ENCODE results near the gene MYO1D.

Gene MYO1D

DNA sequence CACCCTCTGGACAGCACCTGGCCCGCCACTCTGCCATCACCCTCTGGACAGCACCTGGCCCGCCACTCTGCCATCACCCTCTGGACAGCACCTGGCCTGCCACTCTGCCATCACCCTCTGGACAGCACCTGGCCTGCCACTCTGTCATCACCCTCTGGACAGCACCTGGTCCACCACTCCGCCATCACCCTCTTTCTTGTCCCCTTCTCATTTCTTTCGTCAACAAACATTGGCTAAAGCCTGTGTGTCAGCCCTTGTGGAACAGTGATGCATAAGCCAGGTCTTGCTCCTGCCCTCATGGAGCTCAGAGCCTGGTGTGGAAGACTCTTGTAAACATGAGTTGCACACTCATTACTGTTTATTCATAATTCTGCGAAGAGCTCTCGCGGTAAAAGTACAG lies 358.9 kb downstream of the MYO1D start:
- H3K9me3 Mint-ChIP-seq, result peaks cover 4% of the 10 kb centered on the region
- no peaks in the 10 kb centered on the region for H3K27me3 Mint-ChIP-seq
- H3K36me3 Mint-ChIP-seq (ENCODE audit: low read depth), result no peaks in the 10 kb centered on the region
- peaks cover 86% of the 10 kb centered on the region for H3K4me1 Mint-ChIP-seq (ENCODE audit: low read depth)
- H3K27ac Mint-ChIP-seq, result peak overlapping the region; percentile 50
- H3K4me3 Mint-ChIP-seq, result peak overlapping the region; percentile 19

DNA sequence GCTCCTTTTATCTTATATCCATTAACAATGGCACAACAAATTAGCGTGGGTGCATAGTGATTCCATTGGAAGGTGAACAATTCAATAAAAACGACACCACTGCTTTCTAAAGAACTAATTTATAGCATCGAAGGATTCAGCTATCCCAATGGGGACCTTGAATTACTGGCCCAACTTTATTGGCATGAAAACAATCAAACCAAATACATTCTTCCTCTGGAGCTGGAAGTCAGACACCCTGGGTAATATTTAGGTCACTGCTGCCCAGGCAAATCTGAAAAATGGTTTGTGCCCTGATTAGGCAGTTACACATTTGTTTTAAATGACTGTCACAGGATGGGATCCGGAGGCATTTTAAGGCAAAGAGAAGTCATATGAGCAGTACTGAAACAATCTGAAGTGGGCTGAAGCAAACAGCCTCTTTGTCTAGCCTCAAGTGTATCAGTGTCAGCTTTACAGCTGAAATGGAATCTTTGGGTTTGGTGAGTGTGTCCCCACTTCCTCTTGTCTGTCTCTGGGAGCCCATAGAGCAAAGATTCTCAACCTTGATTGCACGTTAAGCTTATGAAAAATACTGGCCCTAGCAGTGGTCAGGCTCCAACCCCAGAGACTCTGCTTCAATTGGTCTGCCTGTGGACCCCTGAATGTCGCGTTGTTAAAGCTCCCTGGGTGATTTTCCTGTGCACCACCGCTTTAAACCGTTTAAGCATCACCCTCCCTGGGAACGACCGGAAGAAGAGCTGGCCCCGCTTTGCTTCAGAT lies 359.8 kb downstream of the MYO1D start:
- Mint-ChIP-seq H3K4me1 (ENCODE audit: low read depth) (peaks cover 79% of the 10 kb centered on the region), H3K9me3 (peaks cover under 1% of the 10 kb centered on the region), H3K27ac (peak overlapping the region; percentile 81), H3K4me3 (peak overlapping the region; percentile 53), H3K36me3 (ENCODE audit: low read depth) (no peaks in the 10 kb centered on the region), H3K27me3 (no peaks in the 10 kb centered on the region)

GRCh38 chr17:32516450-32516849 lies 360.5 kb downstream of the MYO1D start:
- Mint-ChIP-seq H3K27me3 (no peaks in the 10 kb centered on the region), H3K4me1 (ENCODE audit: low read depth) (peaks cover 80% of the 10 kb centered on the region), H3K4me3 (peak overlapping the region; percentile 53), H3K27ac (peak overlapping the region; percentile 81), H3K36me3 (ENCODE audit: low read depth) (no peaks in the 10 kb centered on the region), H3K9me3 (no peaks in the 10 kb centered on the region)

DNA sequence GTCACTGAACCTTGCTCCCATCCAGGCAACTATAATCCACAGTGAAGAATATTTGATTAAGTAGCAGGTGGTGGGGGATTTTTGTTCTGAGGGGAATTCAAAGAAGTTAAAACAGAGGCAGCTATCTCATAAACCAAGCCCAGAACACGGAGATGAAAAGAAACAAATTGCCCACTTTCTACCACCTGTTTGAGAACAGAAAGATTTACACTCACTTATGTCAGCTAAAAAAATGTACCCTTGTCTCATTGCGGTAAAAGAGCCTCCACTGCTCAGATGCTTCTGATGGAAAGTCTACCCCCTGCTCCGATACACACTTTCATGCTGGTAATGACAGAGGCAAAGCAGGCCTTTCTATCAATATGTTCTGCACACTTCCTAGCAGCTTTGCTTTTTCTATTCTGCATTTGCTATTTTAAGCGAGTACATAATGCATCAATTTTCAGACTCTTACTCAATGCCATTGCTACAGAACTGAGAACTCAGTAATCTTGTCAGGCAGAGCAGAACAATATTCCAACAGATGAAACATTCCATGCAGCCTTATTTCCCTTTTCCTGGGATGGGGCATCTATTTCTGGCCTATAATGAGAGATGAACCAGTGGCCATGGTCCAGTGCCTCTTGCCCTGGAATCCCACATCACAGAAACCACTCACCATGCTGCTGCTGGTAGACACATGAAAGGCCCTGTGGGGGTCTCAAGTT lies 361.1 kb downstream of the MYO1D start:
- no peaks in the 10 kb centered on the region for H3K9me3 Mint-ChIP-seq
- H3K4me3 Mint-ChIP-seq, result peak overlapping the region; percentile 41
- H3K4me1 Mint-ChIP-seq (ENCODE audit: low read depth), result peaks cover 80% of the 10 kb centered on the region
- no peaks in the 10 kb centered on the region for H3K36me3 Mint-ChIP-seq (ENCODE audit: low read depth)
- H3K27me3 Mint-ChIP-seq, result no peaks in the 10 kb centered on the region
- peak overlapping the region; percentile 78 for H3K27ac Mint-ChIP-seq

DNA sequence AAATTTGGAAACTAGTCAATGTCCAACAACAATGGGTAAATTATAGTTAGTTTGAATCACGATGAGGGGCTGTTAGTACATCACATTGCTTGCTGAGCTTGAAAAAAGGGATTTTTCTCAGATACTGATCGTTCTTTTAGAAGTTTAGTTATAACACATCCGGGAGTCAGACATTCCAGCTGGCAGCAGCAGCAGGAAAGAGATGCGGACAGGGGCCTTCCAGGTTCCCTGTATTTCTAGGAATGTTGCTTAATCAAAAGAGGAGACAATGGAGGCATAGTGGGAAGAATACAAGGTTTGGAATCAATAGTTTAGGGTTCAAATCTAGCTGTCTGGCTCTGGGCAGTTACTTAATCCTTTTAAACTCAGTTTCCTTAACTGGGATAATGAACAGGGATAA lies 362.3 kb downstream of the MYO1D start:
- no peaks in the 10 kb centered on the region for H3K27me3 Mint-ChIP-seq
- H3K36me3 Mint-ChIP-seq (ENCODE audit: low read depth), result no peaks in the 10 kb centered on the region
- peak overlapping the region; percentile 41 for H3K27ac Mint-ChIP-seq
- peaks cover 75% of the 10 kb centered on the region for H3K4me1 Mint-ChIP-seq (ENCODE audit: low read depth)
- no peak overlapping the region for H3K4me3 Mint-ChIP-seq
- H3K9me3 Mint-ChIP-seq, result no peaks in the 10 kb centered on the region

DNA sequence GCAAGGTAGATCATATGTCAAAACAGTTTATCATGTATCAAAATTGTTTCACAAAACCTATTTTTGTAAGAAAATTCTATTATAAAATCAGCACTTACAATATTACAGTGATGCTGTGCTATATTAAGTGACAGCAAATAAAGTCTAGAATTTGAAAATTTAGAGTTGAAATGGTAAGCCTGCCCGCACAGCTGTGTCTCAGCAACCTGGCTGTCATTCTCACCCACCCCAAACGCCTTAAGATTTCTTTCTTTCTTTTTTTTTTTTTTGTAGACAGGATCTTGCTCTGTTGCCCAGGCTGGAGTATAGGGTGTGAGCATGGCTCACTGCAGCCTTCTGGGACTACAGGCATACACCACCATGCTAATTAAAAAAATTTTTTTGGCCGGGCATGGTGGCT lies 363.3 kb downstream of the MYO1D start:
- Mint-ChIP-seq H3K36me3 (ENCODE audit: low read depth) (no peaks in the 10 kb centered on the region), H3K27ac (no peak overlapping the region), H3K4me3 (no peak overlapping the region), H3K4me1 (ENCODE audit: low read depth) (peaks cover 71% of the 10 kb centered on the region), H3K27me3 (no peaks in the 10 kb centered on the region), H3K9me3 (no peaks in the 10 kb centered on the region)

DNA sequence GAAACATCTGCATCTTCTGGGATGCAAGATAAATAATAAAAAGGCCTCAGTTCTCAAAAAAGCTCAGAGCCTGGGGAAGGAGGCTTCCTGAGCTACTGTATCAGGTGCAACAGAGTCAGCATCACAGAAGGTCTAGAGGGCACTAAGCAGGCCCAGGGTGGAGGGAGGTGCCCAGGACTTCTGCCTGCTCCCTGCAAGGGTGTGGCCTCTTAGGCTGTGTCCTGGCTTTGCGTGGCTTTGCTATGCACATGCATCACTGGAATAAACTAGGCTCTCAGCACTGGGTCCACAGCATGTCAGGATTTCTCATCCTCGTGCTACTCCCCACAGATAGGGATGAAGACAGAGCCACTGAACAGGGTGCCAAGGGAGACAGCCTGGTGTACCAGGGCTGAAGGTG lies 364.6 kb downstream of the MYO1D start:
- H3K9me3 Mint-ChIP-seq, result no peaks in the 10 kb centered on the region
- no peaks in the 10 kb centered on the region for H3K27me3 Mint-ChIP-seq
- H3K4me1 Mint-ChIP-seq (ENCODE audit: low read depth), result peaks cover 71% of the 10 kb centered on the region
- no peaks in the 10 kb centered on the region for H3K36me3 Mint-ChIP-seq (ENCODE audit: low read depth)
- no peak overlapping the region for H3K27ac Mint-ChIP-seq
- H3K4me3 Mint-ChIP-seq, result no peak overlapping the region

- Mint-ChIP-seq H3K27me3 (no peaks in the 10 kb centered on the region), H3K36me3 (ENCODE audit: low read depth) (no peaks in the 10 kb centered on the region), H3K9me3 (no peaks in the 10 kb centered on the region), H3K4me1 (ENCODE audit: low read depth) (peaks cover 67% of the 10 kb centered on the region), H3K27ac (no peak overlapping the region), H3K4me3 (no peak overlapping the region)
Measured at GRCh38 chr17:32510466-32510865, 366.5 kb downstream of the MYO1D start.

DNA sequence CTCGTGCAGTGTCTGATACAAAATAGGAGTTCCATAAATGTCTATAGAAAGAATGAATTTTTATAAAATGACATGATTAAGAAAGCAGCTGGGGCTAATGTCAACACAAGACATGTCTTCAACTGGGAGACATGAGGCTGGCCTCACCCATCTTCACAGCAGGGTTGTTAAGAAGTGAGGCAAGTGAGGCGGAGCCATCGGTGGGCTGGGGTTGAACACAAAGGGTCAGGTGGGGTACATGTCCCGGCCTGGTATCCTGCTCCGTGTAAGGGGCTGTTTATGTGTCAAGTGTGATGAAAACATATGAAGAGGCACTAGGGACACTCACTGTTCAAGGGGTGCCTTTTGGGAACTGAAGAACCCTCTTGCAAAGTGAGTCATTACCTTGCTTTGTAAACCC lies 368.0 kb downstream of the MYO1D start:
- Mint-ChIP-seq H3K4me3 (no peak overlapping the region), H3K9me3 (no peaks in the 10 kb centered on the region), H3K36me3 (ENCODE audit: low read depth) (no peaks in the 10 kb centered on the region), H3K4me1 (ENCODE audit: low read depth) (peaks cover 72% of the 10 kb centered on the region), H3K27ac (no peak overlapping the region), H3K27me3 (no peaks in the 10 kb centered on the region)

GRCh38 chr17:32504166-32504990 lies 372.5 kb downstream of the MYO1D start:
- peaks cover 87% of the 10 kb centered on the region for H3K4me1 Mint-ChIP-seq (ENCODE audit: low read depth)
- H3K9me3 Mint-ChIP-seq, result no peaks in the 10 kb centered on the region
- H3K27ac Mint-ChIP-seq, result peak overlapping the region; percentile 90
- H3K36me3 Mint-ChIP-seq (ENCODE audit: low read depth), result no peaks in the 10 kb centered on the region
- H3K4me3 Mint-ChIP-seq, result peak overlapping the region; percentile 52
- H3K27me3 Mint-ChIP-seq, result no peaks in the 10 kb centered on the region

- no peaks in the 10 kb centered on the region for H3K27me3 Mint-ChIP-seq
- peak overlapping the region; percentile 90 for H3K27ac Mint-ChIP-seq
- H3K4me1 Mint-ChIP-seq (ENCODE audit: low read depth), result peaks cover 82% of the 10 kb centered on the region
- H3K9me3 Mint-ChIP-seq, result no peaks in the 10 kb centered on the region
- H3K4me3 Mint-ChIP-seq, result peak overlapping the region; percentile 52
- no peaks in the 10 kb centered on the region for H3K36me3 Mint-ChIP-seq (ENCODE audit: low read depth)
Measured at GRCh38 chr17:32503251-32504165, 373.4 kb downstream of the MYO1D start.

- no peaks in the 10 kb centered on the region for H3K9me3 Mint-ChIP-seq
- peak overlapping the region; percentile 52 for H3K4me3 Mint-ChIP-seq
- H3K27me3 Mint-ChIP-seq, result no peaks in the 10 kb centered on the region
- no peaks in the 10 kb centered on the region for H3K36me3 Mint-ChIP-seq (ENCODE audit: low read depth)
- H3K27ac Mint-ChIP-seq, result peak overlapping the region; percentile 90
- H3K4me1 Mint-ChIP-seq (ENCODE audit: low read depth), result peaks cover 74% of the 10 kb centered on the region
Measured at GRCh38 chr17:32502710-32503109, 374.2 kb downstream of the MYO1D start.

GRCh38 chr17:32502013-32502412 lies 374.9 kb downstream of the MYO1D start:
- Mint-ChIP-seq H3K27ac (peak overlapping the region; percentile 50), H3K4me1 (ENCODE audit: low read depth) (peaks cover 67% of the 10 kb centered on the region), H3K4me3 (no peak overlapping the region)

DNA sequence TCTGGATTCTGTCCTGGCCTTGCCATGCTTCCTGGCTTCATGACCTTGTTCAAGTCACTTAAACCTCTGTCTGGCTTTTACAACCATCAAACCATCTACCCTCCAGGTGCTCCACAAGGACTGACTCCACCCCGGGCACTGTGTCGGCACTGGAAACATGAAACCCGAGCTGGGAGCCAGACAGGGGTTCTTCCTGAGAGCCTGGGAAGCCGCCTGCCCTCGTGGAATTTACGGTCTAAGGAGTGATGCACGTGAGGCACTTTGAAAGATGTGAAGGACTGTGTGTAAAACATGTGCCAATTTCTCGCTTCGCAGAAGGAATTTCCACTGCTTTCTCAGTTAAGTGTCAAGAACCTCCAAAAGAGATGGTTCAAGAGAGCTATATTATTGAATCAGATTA lies 378.5 kb downstream of the MYO1D start:
- Mint-ChIP-seq H3K4me1 (ENCODE audit: low read depth) (peaks cover 39% of the 10 kb centered on the region), H3K27me3 (no peaks in the 10 kb centered on the region), H3K27ac (no peak overlapping the region), H3K36me3 (ENCODE audit: low read depth) (no peaks in the 10 kb centered on the region), H3K4me3 (no peak overlapping the region), H3K9me3 (no peaks in the 10 kb centered on the region)

More at GRCh38 chr17:32502013-32502412, 374.9 kb downstream of the MYO1D start:
- no peaks in the 10 kb centered on the region for H3K9me3 Mint-ChIP-seq
- H3K36me3 Mint-ChIP-seq (ENCODE audit: low read depth), result no peaks in the 10 kb centered on the region
- H3K27me3 Mint-ChIP-seq, result no peaks in the 10 kb centered on the region
